ENCODE results near the gene GHRHR.

DNA sequence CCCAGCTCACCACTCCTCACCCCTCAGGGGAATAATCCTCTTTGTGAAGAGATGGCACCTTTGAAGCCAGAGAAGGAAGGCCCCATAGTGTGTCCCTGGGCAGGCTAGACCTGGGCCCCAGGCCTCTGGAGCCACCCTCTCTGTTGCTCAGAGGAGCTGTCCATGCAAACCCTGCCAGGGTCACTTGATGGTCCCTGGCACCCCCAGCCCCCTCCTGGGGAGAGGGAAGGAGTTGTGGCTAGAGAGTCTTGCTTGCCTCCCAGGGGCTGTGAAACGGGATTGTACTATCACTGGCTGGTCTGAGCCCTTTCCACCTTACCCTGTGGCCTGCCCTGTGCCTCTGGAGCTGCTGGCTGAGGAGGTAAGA is 5.8 kb downstream of the GHRHR start:
- no peak for TF ChIP-seq POLR2A (IDR thresholded peaks at IDR 0.05)
- TF ChIP-seq, protein P1, sequence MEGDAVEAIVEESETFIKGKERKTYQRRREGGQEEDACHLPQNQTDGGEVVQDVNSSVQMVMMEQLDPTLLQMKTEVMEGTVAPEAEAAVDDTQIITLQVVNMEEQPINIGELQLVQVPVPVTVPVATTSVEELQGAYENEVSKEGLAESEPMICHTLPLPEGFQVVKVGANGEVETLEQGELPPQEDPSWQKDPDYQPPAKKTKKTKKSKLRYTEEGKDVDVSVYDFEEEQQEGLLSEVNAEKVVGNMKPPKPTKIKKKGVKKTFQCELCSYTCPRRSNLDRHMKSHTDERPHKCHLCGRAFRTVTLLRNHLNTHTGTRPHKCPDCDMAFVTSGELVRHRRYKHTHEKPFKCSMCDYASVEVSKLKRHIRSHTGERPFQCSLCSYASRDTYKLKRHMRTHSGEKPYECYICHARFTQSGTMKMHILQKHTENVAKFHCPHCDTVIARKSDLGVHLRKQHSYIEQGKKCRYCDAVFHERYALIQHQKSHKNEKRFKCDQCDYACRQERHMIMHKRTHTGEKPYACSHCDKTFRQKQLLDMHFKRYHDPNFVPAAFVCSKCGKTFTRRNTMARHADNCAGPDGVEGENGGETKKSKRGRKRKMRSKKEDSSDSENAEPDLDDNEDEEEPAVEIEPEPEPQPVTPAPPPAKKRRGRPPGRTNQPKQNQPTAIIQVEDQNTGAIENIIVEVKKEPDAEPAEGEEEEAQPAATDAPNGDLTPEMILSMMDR (IDR thresholded peaks at IDR 0.05): no peak

Data from esophagus squamous epithelium (tissue), 4 donors.